Measurements from ENCODE around the gene SYT2.

SYT2 gene

DNA sequence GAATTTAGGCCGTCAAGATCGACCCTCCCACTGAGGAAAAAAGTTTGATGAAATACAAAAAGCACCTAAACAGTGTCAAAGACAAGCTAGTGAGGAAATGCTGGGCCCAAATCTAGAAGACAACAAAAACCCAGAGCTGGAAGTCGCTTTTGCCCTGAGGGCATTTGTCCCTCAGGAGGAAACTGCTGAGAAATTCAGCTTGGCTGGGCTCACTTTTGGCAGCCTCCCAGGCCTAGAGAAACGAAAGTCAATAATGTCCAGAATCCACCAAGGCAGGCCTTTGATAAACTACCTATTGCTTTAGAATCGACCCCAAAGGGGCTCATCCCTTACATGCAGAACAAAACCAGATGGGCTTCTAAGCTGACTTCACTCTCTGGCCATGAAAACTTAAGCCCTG lies 38.9 kb downstream of the SYT2 start:
- peak; percentile 62 for DNase-seq

DNA sequence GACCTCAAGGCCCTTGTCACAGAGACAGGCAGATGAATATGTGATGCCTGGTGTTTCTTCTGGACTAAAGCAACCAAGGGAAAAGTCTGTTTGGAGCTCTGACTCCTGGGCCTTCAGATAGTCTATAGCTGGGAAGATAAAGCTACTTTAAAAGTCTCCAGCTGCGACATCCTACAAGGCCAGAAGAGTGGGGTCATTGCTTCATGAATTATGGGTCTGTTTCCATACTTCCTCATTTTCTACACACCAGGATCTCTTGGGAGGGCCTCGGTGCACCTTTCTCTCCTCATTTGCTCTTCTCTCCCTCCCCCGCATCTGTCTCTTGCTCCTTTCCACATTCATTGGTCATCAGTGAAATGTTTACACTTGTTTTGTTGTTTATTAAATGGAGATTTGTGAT lies 44.8 kb downstream of the SYT2 start:
- DNase-seq, result no peak

GRCh38 chr1:202664083-202664482 lies 46.2 kb downstream of the SYT2 start:
- peak; percentile 31 for DNase-seq

- no peak for DNase-seq
These were observed 47.1 kb downstream of the SYT2 start for GRCh38 chr1:202663131-202663530.

DNA sequence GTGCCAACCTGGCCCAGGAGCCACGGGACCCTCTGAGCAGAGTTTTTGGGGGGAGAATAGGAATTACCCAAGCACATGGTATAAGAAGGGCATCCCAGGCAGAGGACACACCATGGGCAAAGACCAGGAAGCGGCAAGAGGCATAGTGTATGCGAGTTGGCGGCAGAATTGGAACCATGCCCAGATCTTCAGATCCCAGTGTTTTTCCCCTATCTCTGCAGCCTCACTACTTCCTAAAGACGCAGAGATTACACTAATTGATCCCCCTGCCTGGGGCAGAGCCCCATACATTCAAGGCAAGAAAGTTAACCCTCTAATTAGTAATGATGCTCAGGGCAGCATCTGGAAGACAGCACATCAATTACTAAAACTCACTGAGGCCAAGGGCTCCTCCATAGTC lies 48.2 kb downstream of the SYT2 start:
- DNase-seq, result peak; percentile 18

GRCh38 chr1:202661136-202661845 lies 49.0 kb downstream of the SYT2 start:
- no peak for DNase-seq

- DNase-seq, result no peak
These were observed 50.3 kb downstream of the SYT2 start for GRCh38 chr1:202659974-202660373.

DNA sequence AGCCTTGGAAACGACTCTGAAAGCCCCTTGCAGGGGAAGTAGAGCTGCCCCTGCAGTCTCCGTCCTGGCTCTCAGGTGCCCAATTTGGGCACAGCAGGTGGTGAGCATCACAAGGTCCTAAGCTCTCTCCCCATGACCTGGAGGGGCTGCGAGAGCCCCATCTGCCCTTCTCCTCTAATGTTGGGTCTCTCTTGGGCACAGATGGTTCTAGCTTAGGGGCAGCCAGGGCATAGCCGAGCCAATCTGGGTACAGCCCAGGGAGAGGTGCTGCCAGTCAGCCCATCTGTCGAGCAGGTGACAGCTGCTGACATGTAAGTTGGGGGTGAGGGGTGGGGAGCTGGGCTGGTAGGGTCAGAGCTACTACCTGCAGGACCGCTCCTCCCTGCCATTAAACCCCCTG lies 50.7 kb downstream of the SYT2 start:
- DNase-seq, result no peak

DNA sequence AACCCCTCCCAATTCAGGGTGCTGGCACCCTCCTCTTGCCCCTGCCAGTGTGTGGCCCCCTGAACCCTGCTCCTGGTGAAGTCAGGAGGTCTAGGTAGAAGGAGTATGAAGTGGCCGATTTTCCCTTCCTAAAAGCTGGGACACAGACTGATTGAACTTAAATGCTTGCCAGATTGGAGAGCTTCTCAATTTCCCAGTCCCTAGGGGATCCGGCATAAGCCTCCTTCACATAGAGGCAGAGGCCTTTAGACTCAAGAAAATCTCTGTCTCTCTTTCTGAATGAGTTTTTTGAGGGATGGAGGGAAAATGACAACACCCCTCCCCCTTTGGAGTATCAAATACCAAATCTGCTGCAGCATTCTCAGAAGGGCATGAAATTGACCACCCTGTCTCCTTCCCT lies 51.5 kb downstream of the SYT2 start:
- no peak for DNase-seq

DNA sequence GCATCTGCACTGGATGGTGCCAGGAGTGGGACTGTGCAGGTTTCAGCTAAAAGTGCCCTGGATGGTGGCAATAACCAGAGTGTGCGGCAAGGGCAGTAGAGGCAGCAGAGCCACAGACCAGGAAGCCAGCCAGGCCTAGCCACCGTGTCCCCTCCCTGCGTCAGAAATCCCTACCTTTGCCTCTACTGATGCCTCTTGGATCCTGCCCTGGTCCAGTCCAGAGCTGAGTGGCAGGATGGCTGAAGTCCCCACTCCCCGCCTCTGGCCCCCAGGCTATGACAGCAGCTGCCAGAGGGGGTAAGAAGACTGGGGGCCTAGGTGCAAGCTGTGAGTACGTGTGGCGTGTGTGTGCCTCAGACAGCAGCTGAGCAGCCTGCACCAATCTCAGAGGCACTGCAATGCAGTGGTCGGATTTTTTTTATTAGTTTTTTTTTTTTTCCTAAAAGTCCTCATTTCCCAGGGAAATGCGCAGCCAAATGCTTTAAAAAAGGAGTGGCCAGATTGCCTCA lies 51.9 kb downstream of the SYT2 start:
- no peak for DNase-seq

DNA sequence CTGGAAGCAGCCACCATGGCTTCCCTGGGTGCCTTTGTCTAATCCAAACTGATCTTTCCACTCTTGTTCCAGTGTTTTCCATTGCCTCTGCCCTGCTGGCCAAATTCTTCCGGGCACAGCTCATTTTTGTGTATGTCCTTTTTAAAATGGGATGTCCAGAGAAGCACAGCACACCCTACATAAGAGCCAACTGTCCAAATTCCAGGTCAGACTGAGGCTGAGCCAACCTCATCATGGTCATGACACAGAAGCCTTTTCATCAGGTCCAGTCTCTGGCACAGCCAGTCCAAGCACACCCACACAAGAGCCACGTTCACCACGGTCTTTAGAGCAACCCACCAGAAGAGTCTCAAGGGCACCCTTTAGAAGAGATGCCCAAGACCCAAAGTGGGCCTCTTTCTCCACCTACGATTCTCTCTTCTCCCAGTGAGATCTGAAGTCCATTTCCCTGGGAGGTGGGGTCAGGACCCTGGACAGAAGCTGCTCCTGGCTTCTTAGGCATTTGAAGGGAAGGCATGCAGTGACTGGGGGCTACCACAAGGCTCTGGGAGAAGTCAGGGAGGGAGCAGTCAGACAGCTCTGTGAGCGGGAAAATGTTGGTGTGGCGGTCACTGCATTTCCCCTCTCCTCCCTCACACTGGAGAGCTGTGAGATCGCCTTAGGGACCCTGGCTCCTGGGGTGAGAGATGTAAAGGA lies 53.2 kb downstream of the SYT2 start:
- DNase-seq, result peak; percentile 30

GRCh38 chr1:202656057-202656456 lies 54.2 kb downstream of the SYT2 start:
- peak; percentile 23 for DNase-seq

GRCh38 chr1:202654079-202654478 lies 56.2 kb downstream of the SYT2 start:
- DNase-seq, result no peak

- DNase-seq, result no peak
These were observed 60.5 kb downstream of the SYT2 start for GRCh38 chr1:202649553-202650392.

- no peak for DNase-seq
These were observed 61.5 kb downstream of the SYT2 start for GRCh38 chr1:202648605-202649226.

DNA sequence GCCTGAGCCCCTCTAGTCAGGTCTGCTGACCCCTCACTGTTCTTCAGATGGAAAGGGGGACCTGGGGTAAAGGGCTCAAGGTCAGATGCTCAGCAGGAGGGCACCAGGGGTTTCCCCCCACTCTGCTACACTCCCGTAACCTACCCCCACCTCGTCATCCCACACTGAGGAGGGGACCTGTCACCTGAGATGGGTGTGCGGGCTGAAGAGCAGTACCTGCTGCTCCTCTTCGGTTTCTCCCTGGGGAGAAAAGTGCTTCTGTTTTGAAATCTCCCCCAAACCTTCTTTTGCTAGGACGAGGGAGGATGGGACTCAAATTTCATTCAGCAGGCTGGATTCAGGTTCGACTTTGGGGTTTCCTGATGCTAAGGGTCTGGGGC lies 65.2 kb downstream of the SYT2 start:
- no peak for DNase-seq

- DNase-seq, result no peak
These were observed 65.8 kb downstream of the SYT2 start for GRCh38 chr1:202644219-202645096.

DNA sequence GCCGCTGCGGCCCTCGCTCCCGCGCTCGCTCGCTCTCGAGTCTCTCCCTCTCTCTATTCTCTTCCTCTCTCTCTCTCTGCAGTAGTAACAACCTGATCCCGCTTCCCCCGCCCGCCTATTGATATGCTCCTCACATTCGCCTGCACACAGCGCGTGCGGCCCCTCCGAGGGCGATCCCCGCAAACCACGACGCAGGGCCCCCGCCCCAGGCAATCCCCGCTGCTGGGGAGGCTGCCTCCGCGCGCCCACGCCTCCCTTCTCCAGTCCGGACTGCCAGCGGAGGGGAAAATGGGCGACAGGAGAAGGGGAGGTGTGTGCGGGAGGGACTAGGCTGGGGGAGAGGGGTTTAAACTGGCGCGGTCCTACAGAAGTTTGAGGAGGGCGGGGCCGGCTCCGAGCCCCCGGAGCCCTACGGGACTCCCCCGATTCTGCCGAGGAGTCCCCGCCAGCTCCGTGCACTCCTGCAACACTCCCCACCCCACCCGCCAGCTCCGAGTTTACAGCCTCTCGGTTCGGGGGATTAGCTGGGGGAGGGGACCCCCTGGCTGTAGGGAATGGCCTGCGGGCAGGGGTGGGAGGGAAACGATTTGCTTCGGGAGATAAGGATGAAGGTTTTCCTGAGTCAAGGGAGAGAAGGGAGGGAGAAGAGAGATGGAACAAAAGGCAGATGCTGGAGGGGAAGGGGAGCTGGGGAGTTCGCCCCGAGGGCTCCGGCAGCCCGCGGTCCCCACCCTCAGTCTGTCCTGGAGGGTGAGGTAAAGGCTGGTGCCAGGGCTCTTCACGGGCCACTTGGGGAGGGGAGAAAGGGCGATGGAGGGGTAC lies 66.6 kb downstream of the SYT2 start:
- DNase-seq, result no peak

DNA sequence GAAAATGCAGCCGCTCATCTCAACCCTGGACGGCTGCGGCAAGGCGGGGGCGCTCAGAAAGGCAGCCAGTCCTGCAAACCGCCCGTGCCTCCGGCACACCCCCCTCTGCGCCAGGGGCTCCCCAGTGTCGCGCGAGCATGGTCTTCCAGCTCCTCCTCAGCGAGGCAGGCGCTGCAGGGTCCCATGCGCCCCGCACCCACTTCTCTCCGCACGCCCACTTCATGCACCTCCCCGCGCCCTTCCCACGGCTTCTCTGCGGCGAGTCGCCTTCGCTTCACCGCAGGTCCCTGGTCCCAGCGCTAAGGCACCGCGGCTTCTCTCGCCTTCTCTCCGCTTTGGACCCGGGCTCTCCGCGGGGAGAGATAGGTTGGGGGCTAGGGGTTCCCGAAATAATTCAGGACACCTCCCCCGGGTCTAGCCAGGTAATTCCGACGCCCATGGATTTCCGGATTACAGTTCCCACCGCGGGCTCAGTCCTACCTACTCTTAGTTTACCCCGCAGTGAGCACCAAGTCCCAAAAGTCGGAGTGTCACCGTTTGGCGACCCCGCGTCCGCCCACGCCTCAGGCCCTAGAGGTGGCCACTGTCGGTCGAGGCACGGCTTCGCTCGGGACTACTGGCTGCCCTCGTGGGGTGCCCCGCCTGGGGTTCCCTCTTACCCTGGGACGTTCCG lies 67.5 kb downstream of the SYT2 start:
- DNase-seq, result no peak

- DNase-seq, result no peak
These were observed 68.0 kb downstream of the SYT2 start for GRCh38 chr1:202642212-202642611.

DNA sequence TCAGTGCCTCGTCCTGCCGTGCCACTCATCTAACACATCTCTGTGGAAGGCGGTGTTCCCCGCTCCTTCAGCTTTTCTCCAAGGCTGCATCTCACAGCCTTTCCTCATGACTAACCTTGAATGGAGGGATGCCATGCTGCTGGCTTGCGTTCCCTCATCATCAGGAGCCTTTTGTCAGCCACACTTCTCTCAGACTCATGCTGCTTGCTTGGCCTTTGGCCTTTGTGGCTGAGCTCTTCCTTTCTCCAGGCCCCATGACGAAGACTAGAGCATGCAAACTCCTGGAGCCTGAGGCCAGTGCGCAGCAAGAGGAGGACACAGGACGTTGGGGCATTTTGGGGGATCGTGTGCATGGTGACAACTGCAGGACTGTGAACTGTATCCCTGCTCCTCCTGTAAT lies 70.8 kb downstream of the SYT2 start:
- peak; percentile 92 for DNase-seq

All from EL (cell line).